ENCODE measurements around the gene ACSM3.

ACSM3 gene

GRCh38 chr16:20822521-20823325 is 58.9 kb downstream of the ACSM3 start:
- no peaks in the 10 kb centered on the region for H3K9me3 ChIP-seq (ENCODE audit: insufficient read depth, low read depth, low read length)
- H3K79me2 ChIP-seq (ENCODE audit: insufficient read depth, low read length) = no peaks in the 10 kb centered on the region
- H3K9ac ChIP-seq (ENCODE audit: low read depth, low read length, poor library complexity, severe bottlenecking) = peak overlapping the region; percentile 42
- peaks cover 53% of the 10 kb centered on the region for H3K4me1 ChIP-seq (ENCODE audit: insufficient read depth, low read length, poor library complexity, severe bottlenecking)
- no peaks in the 10 kb centered on the region for H3F3A ChIP-seq (ENCODE audit: low read depth)
- no peaks in the 10 kb centered on the region for H3K9me2 ChIP-seq (replicated peaks; ENCODE audit: low read depth, low read length)
- H3K36me3 ChIP-seq (ENCODE audit: insufficient read depth, low read length) = peaks cover 19% of the 10 kb centered on the region
- peak overlapping the region; percentile 44; the same call in 1 of the 2 replicates for H2AFZ ChIP-seq (ENCODE audit: low read length)
- TF ChIP-seq EZH2phosphoT487 (IDR thresholded peaks at IDR 0.05; ENCODE audit: borderline replicate concordance) (no peak), CTCF (conservative IDR thresholded peaks at IDR 0.05; ENCODE audit: low read length) (no peak)
- H3K4me2 ChIP-seq (ENCODE audit: low read depth, low read length, poor library complexity, severe bottlenecking) = peak overlapping the region; percentile 53
- H3K4me3 ChIP-seq (ENCODE audit: low read length, poor library complexity, severe bottlenecking) = peak overlapping the region; percentile 46
- H4K20me1 ChIP-seq (ENCODE audit: insufficient read depth, low read length, poor library complexity, severe bottlenecking) = no peaks in the 10 kb centered on the region
- H3K27me3 ChIP-seq (ENCODE audit: insufficient read depth, low read length, poor library complexity, severe bottlenecking) = no peaks in the 10 kb centered on the region

GRCh38 chr16:20826039-20826566 is 62.3 kb downstream of the ACSM3 start:
- Histone ChIP-seq H3K9me3 (ENCODE audit: insufficient read depth, low read depth, low read length) (no peaks in the 10 kb centered on the region), H3K9me2 (replicated peaks; ENCODE audit: low read depth, low read length) (no peaks in the 10 kb centered on the region), H3K9ac (ENCODE audit: low read depth, low read length, poor library complexity, severe bottlenecking) (peak overlapping the region; percentile 3), H3K36me3 (ENCODE audit: insufficient read depth, low read length) (peaks cover 35% of the 10 kb centered on the region), H3K4me2 (ENCODE audit: low read depth, low read length, poor library complexity, severe bottlenecking) (no peak overlapping the region), H2AFZ (ENCODE audit: low read length) (no peak overlapping the region), H3K27me3 (ENCODE audit: insufficient read depth, low read length, poor library complexity, severe bottlenecking) (no peaks in the 10 kb centered on the region), H3K4me3 (ENCODE audit: low read length, poor library complexity, severe bottlenecking) (no peak overlapping the region), H3F3A (ENCODE audit: low read depth) (no peaks in the 10 kb centered on the region), H3K4me1 (ENCODE audit: insufficient read depth, low read length, poor library complexity, severe bottlenecking) (peaks cover 49% of the 10 kb centered on the region), H4K20me1 (ENCODE audit: insufficient read depth, low read length, poor library complexity, severe bottlenecking) (no peaks in the 10 kb centered on the region), H3K79me2 (ENCODE audit: insufficient read depth, low read length) (no peaks in the 10 kb centered on the region)
- TF ChIP-seq EZH2phosphoT487 (IDR thresholded peaks at IDR 0.05; ENCODE audit: borderline replicate concordance) = no peak
- TF ChIP-seq CTCF (conservative IDR thresholded peaks at IDR 0.05; ENCODE audit: low read length) = no peak

- Histone ChIP-seq H3K4me3 (ENCODE audit: low read length, poor library complexity, severe bottlenecking) (no peak overlapping the region), H2AFZ (ENCODE audit: low read length) (no peak overlapping the region), H3K9ac (ENCODE audit: low read depth, low read length, poor library complexity, severe bottlenecking) (no peak overlapping the region), H3K4me1 (ENCODE audit: insufficient read depth, low read length, poor library complexity, severe bottlenecking) (peaks cover 16% of the 10 kb centered on the region), H3K27me3 (ENCODE audit: insufficient read depth, low read length, poor library complexity, severe bottlenecking) (no peaks in the 10 kb centered on the region), H4K20me1 (ENCODE audit: insufficient read depth, low read length, poor library complexity, severe bottlenecking) (no peaks in the 10 kb centered on the region), H3K9me3 (ENCODE audit: insufficient read depth, low read depth, low read length) (peaks cover under 1% of the 10 kb centered on the region; the same call in 1 of the 2 replicates), H3K36me3 (ENCODE audit: insufficient read depth, low read length) (peaks cover 53% of the 10 kb centered on the region), H3F3A (ENCODE audit: low read depth) (no peaks in the 10 kb centered on the region), H3K79me2 (ENCODE audit: insufficient read depth, low read length) (no peaks in the 10 kb centered on the region), H3K4me2 (ENCODE audit: low read depth, low read length, poor library complexity, severe bottlenecking) (no peak overlapping the region), H3K9me2 (replicated peaks; ENCODE audit: low read depth, low read length) (no peaks in the 10 kb centered on the region)
- TF ChIP-seq EZH2phosphoT487 (IDR thresholded peaks at IDR 0.05; ENCODE audit: borderline replicate concordance) (no peak), CTCF (conservative IDR thresholded peaks at IDR 0.05; ENCODE audit: low read length) (no peak)
These were observed 65.7 kb downstream of the ACSM3 start for GRCh38 chr16:20829536-20829935.

Measured in Loucy (cell line).